ENCODE measurements around the gene PPM1G. TPM values are rescaled to one million over a fixed set of nuclear protein-coding genes. Genes with fewer than 3 reads are reported as not detected.

Gene PPM1G
- polyA plus RNA-seq, 1 of the 3 experiments (the other 2 are of a cell fraction) = 113 TPM

GRCh38 chr2:27428978-27429541 is 19.7 kb upstream of the PPM1G start:
- CTCF ChIA-PET = interaction anchor here (0.8 to 7.0 kb wide), 9 partner anchors 11 to 254 kb away, joined by 3 to 94 read pairs (median 7); partner anchors contain the start of gene PPM1G
- 0% methylated on average over 10 of the region's 51 CpGs for WGBS (ENCODE audit: low lambda C conversion rate)
- TF ChIP-seq, protein P1, sequence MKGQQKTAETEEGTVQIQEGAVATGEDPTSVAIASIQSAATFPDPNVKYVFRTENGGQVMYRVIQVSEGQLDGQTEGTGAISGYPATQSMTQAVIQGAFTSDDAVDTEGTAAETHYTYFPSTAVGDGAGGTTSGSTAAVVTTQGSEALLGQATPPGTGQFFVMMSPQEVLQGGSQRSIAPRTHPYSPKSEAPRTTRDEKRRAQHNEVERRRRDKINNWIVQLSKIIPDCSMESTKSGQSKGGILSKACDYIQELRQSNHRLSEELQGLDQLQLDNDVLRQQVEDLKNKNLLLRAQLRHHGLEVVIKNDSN (IDR thresholded peaks at IDR 0.05; ENCODE audit: borderline replicate concordance, low read depth) = no peak
- TF ChIP-seq TCF12 (IDR thresholded peaks at IDR 0.05) (no peak), TAF1 (IDR thresholded peaks at IDR 0.05; ENCODE audit: borderline replicate concordance, low read depth, low read length) (peak; percentile 31; the same call in 1 of the 2 replicates), YY1 (IDR thresholded peaks at IDR 0.05; ENCODE audit: low read depth) (no peak), TEAD4 (IDR thresholded peaks at IDR 0.05; ENCODE audit: borderline replicate concordance, insufficient read depth) (no peak), MXI1 (IDR thresholded peaks at IDR 0.05; ENCODE audit: low read depth, low read length) (peak; percentile 88), SIN3A (IDR thresholded peaks at IDR 0.05; ENCODE audit: borderline replicate concordance, low read depth, low read length) (peak; percentile 64), FOXJ3 (CRISPR knock-in tag; IDR thresholded peaks at IDR 0.05) (no peak), GABPA (IDR thresholded peaks at IDR 0.05; ENCODE audit: low read depth) (no peak), EP300 (IDR thresholded peaks at IDR 0.05; ENCODE audit: borderline replicate concordance in 1 of 2, low read depth in 1 of 2, low read length in 1 of 2) (no peak), MAX (IDR thresholded peaks at IDR 0.05; ENCODE audit: low read depth) (no peak; the same call in 1 of the 2 replicates), CHD2 (IDR thresholded peaks at IDR 0.05; ENCODE audit: low read length, partially characterized antibody) (peak; percentile 10), USF2 (IDR thresholded peaks at IDR 0.05; ENCODE audit: borderline replicate concordance, low read depth, low read length) (no peak), GATA2 (CRISPR knock-in tag; IDR thresholded peaks at IDR 0.05) (no peak), EZH2phosphoT487 (IDR thresholded peaks at IDR 0.05; ENCODE audit: borderline replicate concordance, low read depth) (no peak), MEF2A (IDR thresholded peaks at IDR 0.05; ENCODE audit: borderline replicate concordance, low read depth) (no peak), ELF1 (IDR thresholded peaks at IDR 0.05) (no peak)
- TF ChIP-seq, protein P2, sequence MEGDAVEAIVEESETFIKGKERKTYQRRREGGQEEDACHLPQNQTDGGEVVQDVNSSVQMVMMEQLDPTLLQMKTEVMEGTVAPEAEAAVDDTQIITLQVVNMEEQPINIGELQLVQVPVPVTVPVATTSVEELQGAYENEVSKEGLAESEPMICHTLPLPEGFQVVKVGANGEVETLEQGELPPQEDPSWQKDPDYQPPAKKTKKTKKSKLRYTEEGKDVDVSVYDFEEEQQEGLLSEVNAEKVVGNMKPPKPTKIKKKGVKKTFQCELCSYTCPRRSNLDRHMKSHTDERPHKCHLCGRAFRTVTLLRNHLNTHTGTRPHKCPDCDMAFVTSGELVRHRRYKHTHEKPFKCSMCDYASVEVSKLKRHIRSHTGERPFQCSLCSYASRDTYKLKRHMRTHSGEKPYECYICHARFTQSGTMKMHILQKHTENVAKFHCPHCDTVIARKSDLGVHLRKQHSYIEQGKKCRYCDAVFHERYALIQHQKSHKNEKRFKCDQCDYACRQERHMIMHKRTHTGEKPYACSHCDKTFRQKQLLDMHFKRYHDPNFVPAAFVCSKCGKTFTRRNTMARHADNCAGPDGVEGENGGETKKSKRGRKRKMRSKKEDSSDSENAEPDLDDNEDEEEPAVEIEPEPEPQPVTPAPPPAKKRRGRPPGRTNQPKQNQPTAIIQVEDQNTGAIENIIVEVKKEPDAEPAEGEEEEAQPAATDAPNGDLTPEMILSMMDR (IDR thresholded peaks at IDR 0.05) = no peak
- TF ChIP-seq, protein P3, sequence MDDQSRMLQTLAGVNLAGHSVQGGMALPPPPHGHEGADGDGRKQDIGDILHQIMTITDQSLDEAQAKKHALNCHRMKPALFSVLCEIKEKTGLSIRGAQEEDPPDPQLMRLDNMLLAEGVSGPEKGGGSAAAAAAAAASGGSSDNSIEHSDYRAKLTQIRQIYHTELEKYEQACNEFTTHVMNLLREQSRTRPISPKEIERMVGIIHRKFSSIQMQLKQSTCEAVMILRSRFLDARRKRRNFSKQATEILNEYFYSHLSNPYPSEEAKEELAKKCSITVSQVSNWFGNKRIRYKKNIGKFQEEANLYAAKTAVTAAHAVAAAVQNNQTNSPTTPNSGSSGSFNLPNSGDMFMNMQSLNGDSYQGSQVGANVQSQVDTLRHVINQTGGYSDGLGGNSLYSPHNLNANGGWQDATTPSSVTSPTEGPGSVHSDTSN (IDR thresholded peaks at IDR 0.05) = no peak
- TF ChIP-seq, protein P4, sequence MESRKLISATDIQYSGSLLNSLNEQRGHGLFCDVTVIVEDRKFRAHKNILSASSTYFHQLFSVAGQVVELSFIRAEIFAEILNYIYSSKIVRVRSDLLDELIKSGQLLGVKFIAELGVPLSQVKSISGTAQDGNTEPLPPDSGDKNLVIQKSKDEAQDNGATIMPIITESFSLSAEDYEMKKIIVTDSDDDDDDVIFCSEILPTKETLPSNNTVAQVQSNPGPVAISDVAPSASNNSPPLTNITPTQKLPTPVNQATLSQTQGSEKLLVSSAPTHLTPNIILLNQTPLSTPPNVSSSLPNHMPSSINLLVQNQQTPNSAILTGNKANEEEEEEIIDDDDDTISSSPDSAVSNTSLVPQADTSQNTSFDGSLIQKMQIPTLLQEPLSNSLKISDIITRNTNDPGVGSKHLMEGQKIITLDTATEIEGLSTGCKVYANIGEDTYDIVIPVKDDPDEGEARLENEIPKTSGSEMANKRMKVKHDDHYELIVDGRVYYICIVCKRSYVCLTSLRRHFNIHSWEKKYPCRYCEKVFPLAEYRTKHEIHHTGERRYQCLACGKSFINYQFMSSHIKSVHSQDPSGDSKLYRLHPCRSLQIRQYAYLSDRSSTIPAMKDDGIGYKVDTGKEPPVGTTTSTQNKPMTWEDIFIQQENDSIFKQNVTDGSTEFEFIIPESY (IDR thresholded peaks at IDR 0.05; ENCODE audit: borderline replicate concordance, low read depth) = no peak
- TF ChIP-seq, protein P5, sequence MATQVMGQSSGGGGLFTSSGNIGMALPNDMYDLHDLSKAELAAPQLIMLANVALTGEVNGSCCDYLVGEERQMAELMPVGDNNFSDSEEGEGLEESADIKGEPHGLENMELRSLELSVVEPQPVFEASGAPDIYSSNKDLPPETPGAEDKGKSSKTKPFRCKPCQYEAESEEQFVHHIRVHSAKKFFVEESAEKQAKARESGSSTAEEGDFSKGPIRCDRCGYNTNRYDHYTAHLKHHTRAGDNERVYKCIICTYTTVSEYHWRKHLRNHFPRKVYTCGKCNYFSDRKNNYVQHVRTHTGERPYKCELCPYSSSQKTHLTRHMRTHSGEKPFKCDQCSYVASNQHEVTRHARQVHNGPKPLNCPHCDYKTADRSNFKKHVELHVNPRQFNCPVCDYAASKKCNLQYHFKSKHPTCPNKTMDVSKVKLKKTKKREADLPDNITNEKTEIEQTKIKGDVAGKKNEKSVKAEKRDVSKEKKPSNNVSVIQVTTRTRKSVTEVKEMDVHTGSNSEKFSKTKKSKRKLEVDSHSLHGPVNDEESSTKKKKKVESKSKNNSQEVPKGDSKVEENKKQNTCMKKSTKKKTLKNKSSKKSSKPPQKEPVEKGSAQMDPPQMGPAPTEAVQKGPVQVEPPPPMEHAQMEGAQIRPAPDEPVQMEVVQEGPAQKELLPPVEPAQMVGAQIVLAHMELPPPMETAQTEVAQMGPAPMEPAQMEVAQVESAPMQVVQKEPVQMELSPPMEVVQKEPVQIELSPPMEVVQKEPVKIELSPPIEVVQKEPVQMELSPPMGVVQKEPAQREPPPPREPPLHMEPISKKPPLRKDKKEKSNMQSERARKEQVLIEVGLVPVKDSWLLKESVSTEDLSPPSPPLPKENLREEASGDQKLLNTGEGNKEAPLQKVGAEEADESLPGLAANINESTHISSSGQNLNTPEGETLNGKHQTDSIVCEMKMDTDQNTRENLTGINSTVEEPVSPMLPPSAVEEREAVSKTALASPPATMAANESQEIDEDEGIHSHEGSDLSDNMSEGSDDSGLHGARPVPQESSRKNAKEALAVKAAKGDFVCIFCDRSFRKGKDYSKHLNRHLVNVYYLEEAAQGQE (IDR thresholded peaks at IDR 0.05; ENCODE audit: low read depth, low read length) = peak; percentile 48; the same call in 1 of the 2 replicates

More at GRCh38 chr2:27428978-27429541, 19.7 kb upstream of the PPM1G start:
- H3K36me3 ChIP-seq (replicated peaks in 1 of 2; ENCODE audit: control insufficient read depth in 1 of 2, insufficient read depth in 2 of 2, low read length in 1 of 2) = peaks cover 10 to 17% of the 10 kb centered on the region in 2 experiments
- H3K27ac ChIP-seq (ENCODE audit: low read depth in 2 of 2, low read length in 1 of 2) = peak overlapping the region; percentile 92 to 93
- H3K4me3 ChIP-seq (ENCODE audit: low read depth in 2 of 2, low read length in 1 of 2) = peak overlapping the region; percentile 74 to 92
- no peaks in the 10 kb centered on the region for H3K27me3 ChIP-seq (ENCODE audit: insufficient read depth)
- H3K4me1 ChIP-seq (ENCODE audit: control insufficient read depth in 1 of 2, insufficient read depth in 2 of 2, low read depth in 1 of 2, low read length in 1 of 2) = peaks cover 6 to 10% of the 10 kb centered on the region in 2 experiments; a peak in 3 of 4 replicates
- peak; percentile 98 for DNase-seq
- H3K9me2 ChIP-seq = no peaks in the 10 kb centered on the region
- POLR2A ChIA-PET = interaction anchor here (0.6 to 4.3 kb wide), 18 partner anchors 15 to 235 kb away, joined by 3 to 66 read pairs (median 5); partner anchors contain the start of genes CCDC121, EIF2B4, GPN1 and GTF3C2
- H3F3A ChIP-seq (replicated peaks; ENCODE audit: insufficient read depth) = peaks cover 17% of the 10 kb centered on the region
- peak overlapping the region; percentile 98 for H3K9ac ChIP-seq
- H3K4me2 ChIP-seq = peak overlapping the region; percentile 84
- peak overlapping the region; percentile 77; the same call in 1 of the 2 replicates for H2AFZ ChIP-seq (ENCODE audit: low read depth)
- peaks cover 46% of the 10 kb centered on the region for H4K20me1 ChIP-seq (ENCODE audit: insufficient read depth)
- H3K9me3 ChIP-seq = no peaks in the 10 kb centered on the region
- peaks cover 51% of the 10 kb centered on the region for H3K79me2 ChIP-seq (ENCODE audit: insufficient read depth)
